ENCODE results near the gene ASXL1. TPM values are rescaled to one million over a fixed set of nuclear protein-coding genes. Genes with fewer than 3 reads are reported as not detected.

Gene ASXL1
- total RNA-seq, 1 donor from 2014 or later: 90.8 TPM

DNA sequence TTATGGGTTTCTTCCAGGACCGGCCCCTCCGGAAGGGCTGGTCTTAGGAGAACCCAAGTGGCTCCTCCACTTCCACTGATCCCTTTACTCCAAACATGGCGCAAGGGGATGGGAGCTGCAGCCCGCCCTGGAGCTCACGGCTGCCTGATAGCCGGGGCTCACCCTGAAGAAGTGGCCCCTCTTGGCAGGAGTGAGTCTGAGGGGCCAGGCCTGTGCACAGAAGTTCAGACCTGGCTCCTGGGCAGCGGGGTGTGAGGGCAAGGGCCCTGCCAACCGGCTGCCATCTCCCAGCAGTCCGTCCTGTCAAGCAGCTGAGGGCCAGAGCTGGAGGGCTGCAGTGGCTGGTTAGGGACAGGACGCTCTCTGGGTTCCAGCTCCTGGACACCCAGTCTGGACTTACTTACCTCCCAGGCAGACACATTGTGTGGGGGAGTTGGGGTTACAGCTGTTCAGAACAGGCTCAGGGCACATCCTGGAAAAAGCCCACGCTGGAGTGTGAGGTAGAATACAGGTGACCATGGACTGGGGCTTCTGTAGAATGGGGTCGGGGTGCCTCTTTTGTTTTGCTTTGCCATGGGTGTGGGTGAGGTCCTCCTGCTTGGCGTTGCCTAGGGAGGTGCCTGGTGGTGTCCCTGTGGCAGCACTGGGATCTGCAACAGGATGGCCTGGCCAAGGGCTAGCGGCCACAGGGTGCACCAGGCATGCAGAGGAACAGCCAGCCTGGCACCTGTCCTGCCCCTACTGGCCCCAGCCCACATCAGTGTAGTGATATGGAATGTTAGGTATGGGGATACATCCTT is 88.4 kb downstream of the ASXL1 start:
- TF ChIP-seq, protein P1, sequence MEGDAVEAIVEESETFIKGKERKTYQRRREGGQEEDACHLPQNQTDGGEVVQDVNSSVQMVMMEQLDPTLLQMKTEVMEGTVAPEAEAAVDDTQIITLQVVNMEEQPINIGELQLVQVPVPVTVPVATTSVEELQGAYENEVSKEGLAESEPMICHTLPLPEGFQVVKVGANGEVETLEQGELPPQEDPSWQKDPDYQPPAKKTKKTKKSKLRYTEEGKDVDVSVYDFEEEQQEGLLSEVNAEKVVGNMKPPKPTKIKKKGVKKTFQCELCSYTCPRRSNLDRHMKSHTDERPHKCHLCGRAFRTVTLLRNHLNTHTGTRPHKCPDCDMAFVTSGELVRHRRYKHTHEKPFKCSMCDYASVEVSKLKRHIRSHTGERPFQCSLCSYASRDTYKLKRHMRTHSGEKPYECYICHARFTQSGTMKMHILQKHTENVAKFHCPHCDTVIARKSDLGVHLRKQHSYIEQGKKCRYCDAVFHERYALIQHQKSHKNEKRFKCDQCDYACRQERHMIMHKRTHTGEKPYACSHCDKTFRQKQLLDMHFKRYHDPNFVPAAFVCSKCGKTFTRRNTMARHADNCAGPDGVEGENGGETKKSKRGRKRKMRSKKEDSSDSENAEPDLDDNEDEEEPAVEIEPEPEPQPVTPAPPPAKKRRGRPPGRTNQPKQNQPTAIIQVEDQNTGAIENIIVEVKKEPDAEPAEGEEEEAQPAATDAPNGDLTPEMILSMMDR (IDR thresholded peaks at IDR 0.05; ENCODE audit: unreplicated experiment): no peak
- H3K36me3 Mint-ChIP-seq (ENCODE audit: low read depth, unreplicated experiment): peaks cover 47% of the 10 kb centered on the region
- H3K27ac Mint-ChIP-seq (ENCODE audit: unreplicated experiment): peak overlapping the region; percentile 39
- H3K27me3 Mint-ChIP-seq (ENCODE audit: unreplicated experiment): peaks cover 28% of the 10 kb centered on the region
- H3K4me3 Mint-ChIP-seq (ENCODE audit: unreplicated experiment): peak overlapping the region; percentile 32
- peaks cover 77% of the 10 kb centered on the region for H3K4me1 Mint-ChIP-seq (ENCODE audit: unreplicated experiment)
- DNase-seq (ENCODE audit: low spot score): no peak
- no peaks in the 10 kb centered on the region for H3K9me3 Mint-ChIP-seq (ENCODE audit: unreplicated experiment)

DNA sequence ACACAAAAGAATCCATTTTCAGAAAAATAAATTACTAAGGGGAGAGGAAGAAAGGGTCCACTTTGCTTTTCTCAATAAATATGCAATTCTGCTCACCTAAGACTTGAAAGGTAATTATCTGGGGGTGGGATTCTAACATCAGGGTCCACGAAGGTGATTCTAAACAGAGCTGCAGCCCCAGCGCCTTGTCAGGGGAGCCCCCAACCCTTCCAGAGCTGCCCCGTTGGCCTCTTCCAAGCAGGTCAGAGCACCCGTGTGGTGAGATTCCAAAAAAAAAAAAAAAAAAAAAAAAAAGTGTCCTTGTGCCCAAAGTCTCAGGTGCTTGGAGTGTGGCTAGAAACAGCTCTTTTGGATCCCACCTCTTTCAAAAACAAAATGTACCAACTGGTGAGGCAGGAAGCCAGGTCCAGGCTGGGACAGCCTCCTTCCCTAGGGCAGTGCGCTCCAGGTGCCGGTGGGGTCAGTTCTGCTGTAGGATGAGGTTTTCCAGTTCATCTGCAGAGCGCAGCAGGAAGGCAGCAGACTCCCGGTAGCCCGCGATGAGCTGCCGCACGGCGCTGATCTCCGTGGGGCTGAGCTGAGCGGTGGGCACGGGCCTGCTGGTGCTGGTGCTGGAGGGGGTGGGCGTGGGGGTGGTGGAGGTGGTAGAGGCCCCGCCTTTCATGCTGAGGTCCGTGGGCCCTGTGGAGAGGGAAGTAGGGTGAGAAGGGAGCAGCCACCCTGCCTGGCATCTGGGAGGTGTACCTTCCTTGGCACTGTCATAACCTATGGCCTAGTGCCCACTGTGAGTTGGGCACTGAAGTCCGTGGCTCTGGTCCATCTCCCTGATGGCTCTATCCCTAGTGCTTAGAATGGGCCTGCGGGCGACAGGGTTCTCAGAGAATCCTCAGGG is 89.3 kb downstream of the ASXL1 start:
- TF ChIP-seq, protein P1 (IDR thresholded peaks at IDR 0.05; ENCODE audit: unreplicated experiment): no peak
- Mint-ChIP-seq H3K9me3 (ENCODE audit: unreplicated experiment) (no peaks in the 10 kb centered on the region), H3K27me3 (ENCODE audit: unreplicated experiment) (peaks cover 28% of the 10 kb centered on the region), H3K4me1 (ENCODE audit: unreplicated experiment) (peaks cover 74% of the 10 kb centered on the region), H3K4me3 (ENCODE audit: unreplicated experiment) (peak overlapping the region; percentile 72), H3K27ac (ENCODE audit: unreplicated experiment) (peak overlapping the region; percentile 77), H3K36me3 (ENCODE audit: low read depth, unreplicated experiment) (peaks cover 50% of the 10 kb centered on the region)
- DNase-seq (ENCODE audit: low spot score): no peak

DNA sequence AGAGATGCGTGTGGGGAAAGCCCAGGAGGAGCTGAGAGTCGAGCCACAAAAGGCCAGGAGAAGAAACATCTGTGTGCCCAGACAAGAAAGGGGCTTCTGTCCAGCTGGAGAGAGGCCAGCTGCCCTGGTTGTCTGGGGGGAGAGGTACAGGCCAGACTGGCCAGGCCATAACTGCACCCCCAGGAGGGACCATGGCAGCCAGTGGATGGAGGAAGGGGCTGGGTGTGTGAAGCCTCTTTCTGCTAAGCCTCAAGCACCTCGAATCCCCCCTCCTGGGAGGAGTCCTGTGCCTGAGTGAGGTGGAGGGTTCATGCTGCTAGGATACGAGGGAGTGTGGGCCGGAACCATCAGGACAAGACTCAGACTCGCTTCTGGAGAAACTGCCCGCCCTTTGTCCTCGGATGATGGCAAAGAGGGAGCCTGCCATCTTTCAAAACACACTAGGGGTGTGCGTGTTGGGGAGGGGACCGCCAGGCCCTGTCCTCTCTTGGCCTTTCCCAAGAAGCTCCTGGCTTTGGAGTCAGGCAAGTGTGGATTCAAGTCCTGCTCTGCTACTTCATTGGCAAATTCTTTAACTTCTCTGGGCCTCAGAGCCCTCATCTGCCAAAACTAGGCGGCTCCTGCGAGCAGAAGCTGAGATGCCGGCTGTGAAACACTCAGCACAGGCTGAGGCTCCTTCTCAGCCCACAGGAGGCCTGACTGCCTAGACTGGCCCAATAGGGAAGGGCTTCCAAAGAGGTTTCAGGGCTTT is 90.3 kb downstream of the ASXL1 start:
- H3K4me1 Mint-ChIP-seq (ENCODE audit: unreplicated experiment): peaks cover 74% of the 10 kb centered on the region
- peaks cover 28% of the 10 kb centered on the region for H3K27me3 Mint-ChIP-seq (ENCODE audit: unreplicated experiment)
- DNase-seq (ENCODE audit: low spot score): no peak
- peak overlapping the region; percentile 77 for H3K27ac Mint-ChIP-seq (ENCODE audit: unreplicated experiment)
- H3K4me3 Mint-ChIP-seq (ENCODE audit: unreplicated experiment): peak overlapping the region; percentile 72
- TF ChIP-seq, protein P1 (IDR thresholded peaks at IDR 0.05; ENCODE audit: unreplicated experiment): no peak
- H3K9me3 Mint-ChIP-seq (ENCODE audit: unreplicated experiment): no peaks in the 10 kb centered on the region
- peaks cover 46% of the 10 kb centered on the region for H3K36me3 Mint-ChIP-seq (ENCODE audit: low read depth, unreplicated experiment)

DNA sequence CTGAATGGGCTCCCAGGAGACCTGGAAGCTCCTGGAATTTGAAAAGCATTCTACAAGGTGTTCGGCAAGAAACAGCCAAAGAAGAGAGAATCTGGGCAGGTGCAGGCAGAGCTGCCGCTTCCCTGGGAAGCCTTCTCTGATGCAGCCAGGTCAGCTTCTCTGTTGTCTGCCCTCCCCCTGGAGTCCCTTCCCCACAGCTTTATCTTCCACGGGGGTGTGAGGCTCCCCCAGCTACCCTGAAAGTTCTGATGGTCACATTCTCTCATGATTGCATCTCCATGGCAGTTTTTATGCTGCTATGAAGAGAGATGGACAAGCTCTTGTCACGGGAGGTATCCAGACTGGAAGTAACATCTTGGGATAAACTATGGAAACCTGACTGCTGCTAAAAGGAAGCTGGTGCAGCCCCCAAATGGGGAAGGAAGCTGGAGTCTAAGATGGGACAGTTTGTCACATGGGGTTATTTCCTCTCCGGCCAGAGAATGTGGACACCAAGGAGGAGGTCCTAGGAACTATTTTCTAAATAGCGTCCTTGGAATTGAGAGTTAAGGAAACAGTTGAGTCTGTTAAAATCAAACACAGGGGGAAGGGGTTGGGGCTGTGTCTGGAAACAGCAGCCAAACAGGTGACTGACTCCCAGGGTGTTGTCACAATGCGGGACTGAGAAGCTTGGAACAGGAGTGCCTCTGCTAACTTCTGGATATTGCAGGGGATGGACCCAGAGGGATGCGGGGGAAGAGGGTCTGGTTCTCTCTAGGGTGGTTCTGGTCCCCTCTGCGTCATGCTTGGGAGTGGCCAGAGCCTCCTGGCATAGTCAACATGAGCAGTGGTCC is 91.1 kb downstream of the ASXL1 start:
- TF ChIP-seq, protein P1 (IDR thresholded peaks at IDR 0.05; ENCODE audit: unreplicated experiment): no peak
- Mint-ChIP-seq H3K36me3 (ENCODE audit: low read depth, unreplicated experiment) (peaks cover 47% of the 10 kb centered on the region), H3K27me3 (ENCODE audit: unreplicated experiment) (peaks cover 29% of the 10 kb centered on the region), H3K4me3 (ENCODE audit: unreplicated experiment) (peak overlapping the region; percentile 69), H3K4me1 (ENCODE audit: unreplicated experiment) (peaks cover 72% of the 10 kb centered on the region), H3K9me3 (ENCODE audit: unreplicated experiment) (no peaks in the 10 kb centered on the region), H3K27ac (ENCODE audit: unreplicated experiment) (peak overlapping the region; percentile 81)
- no peak for DNase-seq (ENCODE audit: low spot score)

All from endothelial cell (in vitro differentiated cells).